ENCODE data around the gene EPHA7.

DNA sequence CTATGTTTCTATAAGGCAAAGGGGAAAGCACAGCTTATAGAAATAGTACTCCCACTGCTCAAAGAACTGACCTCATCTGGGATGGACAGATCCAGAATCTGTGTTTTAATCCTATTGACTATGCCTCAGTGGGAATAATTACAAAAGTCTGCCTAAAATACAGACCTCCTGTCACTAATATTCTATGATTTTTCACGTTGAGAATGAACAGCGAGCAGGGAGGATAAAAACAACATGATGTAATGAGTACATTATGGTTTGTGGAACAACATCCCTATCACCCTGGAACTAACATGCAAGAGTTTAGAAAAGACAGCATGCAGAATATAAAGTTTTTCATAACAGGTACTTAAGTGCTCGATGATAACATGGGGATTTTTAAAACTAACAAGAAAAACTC, 53.9 kb downstream of the EPHA7 start:
- TF ChIP-seq, protein P1, sequence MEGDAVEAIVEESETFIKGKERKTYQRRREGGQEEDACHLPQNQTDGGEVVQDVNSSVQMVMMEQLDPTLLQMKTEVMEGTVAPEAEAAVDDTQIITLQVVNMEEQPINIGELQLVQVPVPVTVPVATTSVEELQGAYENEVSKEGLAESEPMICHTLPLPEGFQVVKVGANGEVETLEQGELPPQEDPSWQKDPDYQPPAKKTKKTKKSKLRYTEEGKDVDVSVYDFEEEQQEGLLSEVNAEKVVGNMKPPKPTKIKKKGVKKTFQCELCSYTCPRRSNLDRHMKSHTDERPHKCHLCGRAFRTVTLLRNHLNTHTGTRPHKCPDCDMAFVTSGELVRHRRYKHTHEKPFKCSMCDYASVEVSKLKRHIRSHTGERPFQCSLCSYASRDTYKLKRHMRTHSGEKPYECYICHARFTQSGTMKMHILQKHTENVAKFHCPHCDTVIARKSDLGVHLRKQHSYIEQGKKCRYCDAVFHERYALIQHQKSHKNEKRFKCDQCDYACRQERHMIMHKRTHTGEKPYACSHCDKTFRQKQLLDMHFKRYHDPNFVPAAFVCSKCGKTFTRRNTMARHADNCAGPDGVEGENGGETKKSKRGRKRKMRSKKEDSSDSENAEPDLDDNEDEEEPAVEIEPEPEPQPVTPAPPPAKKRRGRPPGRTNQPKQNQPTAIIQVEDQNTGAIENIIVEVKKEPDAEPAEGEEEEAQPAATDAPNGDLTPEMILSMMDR (IDR thresholded peaks at IDR 0.05), result no peak
- TF ChIP-seq EZH2 (IDR thresholded peaks at IDR 0.05), result no peak

Data from neural progenitor cell (in vitro differentiated cells).